Suprapubic skin (tissue), 3 donors: Measurements from ENCODE around the gene CPSF4.

Source experiments
- CTCF ChIP-seq, 2 donors: fragments of 200-600 bp in 1 of 2; fragments of 450-650 bp in 1 of 2; sonication (generic) in 1 of 2; IDR thresholded peaks; one replicate each; pipeline ENCODE4 v1.5.1; 2016 to 2019; ENCODE audit warnings: antibody characterized with exemption in 2 of 2, mild to moderate bottlenecking in 1 of 2, moderate library complexity in 1 of 2
- POLR2A ChIP-seq, 2 donors: fragments of 450-650 bp; IDR thresholded peaks; one replicate each; pipeline ENCODE4 v1.6.1; 2017; ENCODE audit warnings: antibody characterized with exemption in 2 of 2, mild to moderate bottlenecking in 2 of 2, moderate library complexity in 2 of 2

- peak in 1 of 2 donors; percentile 25 for TF ChIP-seq CTCF (IDR thresholded peaks at IDR 0.05)
- TF ChIP-seq POLR2A (IDR thresholded peaks at IDR 0.05), result no peak
Measured at GRCh38 chr7:99459087-99459486, 20.3 kb downstream of the CPSF4 start.
